DMS 273 treated with DMSO at 0.1 percent for 48 hours (cell line): ENCODE data around the gene OSGIN1.
"Not testable (repeated sequence)": the region's sequence is repeated elsewhere in the genome, so short reads cannot be mapped to it uniquely, and the experiment has no call there.

Experiments
- DNase-seq: peaks from one replicate; lab custom pipeline; 2025; lab: John Stamatoyannopoulos, UW

OSGIN1 gene

GRCh38 chr16:83940630-83941378, 12.2 kb upstream of the OSGIN1 start:
- DNase-seq: no peak

- not testable (repeated sequence) for DNase-seq
These were observed 11.5 kb upstream of the OSGIN1 start for GRCh38 chr16:83941546-83941945.

- DNase-seq: no peak
These were observed 11.0 kb upstream of the OSGIN1 start for GRCh38 chr16:83942074-83942473.

- DNase-seq: no peak
These were observed 10.1 kb upstream of the OSGIN1 start for GRCh38 chr16:83942815-83943515.

- DNase-seq: no peak
These were observed 9.5 kb upstream of the OSGIN1 start for GRCh38 chr16:83943516-83944050.

GRCh38 chr16:83945587-83945986, 7.5 kb upstream of the OSGIN1 start:
- DNase-seq: no peak

- no peak for DNase-seq
These were observed 6.8 kb upstream of the OSGIN1 start for GRCh38 chr16:83946154-83946780.

GRCh38 chr16:83946781-83947566, 6.1 kb upstream of the OSGIN1 start:
- DNase-seq: no peak

GRCh38 chr16:83947642-83948234, 5.3 kb upstream of the OSGIN1 start:
- DNase-seq: no peak

- no peak for DNase-seq
These were observed 3.9 kb upstream of the OSGIN1 start for GRCh38 chr16:83948914-83949723.

GRCh38 chr16:83949724-83950001, 3.4 kb upstream of the OSGIN1 start:
- no peak for DNase-seq

- DNase-seq: not testable (repeated sequence)
These were observed 2.1 kb upstream of the OSGIN1 start for GRCh38 chr16:83950862-83951399.

- no peak for DNase-seq
These were observed 1.5 kb upstream of the OSGIN1 start for GRCh38 chr16:83951544-83951943.

- no peak for DNase-seq
These were observed 477 bp upstream of the OSGIN1 start for GRCh38 chr16:83952587-83952939.

- peak; percentile 26 for DNase-seq
These were observed 946 bp downstream of the OSGIN1 start for GRCh38 chr16:83953796-83954576.

GRCh38 chr16:83954577-83955016, 1.6 kb downstream of the OSGIN1 start:
- DNase-seq: no peak

GRCh38 chr16:83955218-83956130, 2.4 kb downstream of the OSGIN1 start:
- DNase-seq: no peak

- DNase-seq: peak; percentile 36
These were observed 3.6 kb downstream of the OSGIN1 start for GRCh38 chr16:83956336-83957289.
